CD4-positive, alpha-beta T cell (primary cell): ENCODE results near the gene PRKACG. TPM values are rescaled to one million over a fixed set of nuclear protein-coding genes. Genes with fewer than 3 reads are reported as not detected.
"Not testable (repeated sequence)": the region's sequence is repeated elsewhere in the genome, so short reads cannot be mapped to it uniquely, and the experiment has no call there.

Experiments
- ATAC-seq: fragments of 200-7000 bp; cut with Tn5 transposase; one replicate; pipeline ENCODE4 v1.10.0; 2022; ENCODE audit warnings: mild to moderate bottlenecking; ENCODE audit not compliant: poor library complexity
- CTCF ChIA-PET: fragments of 350-600 bp; sonication (Branson Sonifier 250); formaldehyde crosslinking; loops from one replicate; lab custom pipeline; 2021; ENCODE audit warnings: antibody characterized with exemption, inconsistent platforms; lab: Charles Lee
- POLR2A ChIA-PET: fragments of 350-600 bp; sonication (Branson Sonifier 250); formaldehyde crosslinking; loops from one replicate; lab custom pipeline; 2021; ENCODE audit warnings: antibody characterized with exemption, inconsistent platforms; lab: Charles Lee
- DNase-seq, 14 experiments: peaks; one replicate each; pipeline ENCODE4 v3.0.0-alpha.2; 2013 to 2020; ENCODE audit warnings: mixed read lengths in 2 of 14
- H3K27ac ChIP-seq, 2 donors: one replicate each; pipeline versions ENCODE4 v1.5.1 to v1.7.0; 2013; ENCODE audit warnings: low read length in 2 of 2, low read depth in 1 of 2, mild to moderate bottlenecking in 1 of 2
- H3K27me3 ChIP-seq, 2 experiments: 1 replicate in 1 of 2; 2 replicates in 1 of 2; pipeline versions ENCODE4 v1.6.1 to v1.7.0; 2013; ENCODE audit warnings: low read length in 2 of 2, control low read depth in 1 of 2, mild to moderate bottlenecking in 1 of 2, moderate library complexity in 1 of 2; ENCODE audit not compliant: insufficient read depth in 2 of 2, control insufficient read depth in 1 of 2
- H3K36me3 ChIP-seq: one replicate; pipeline ENCODE4 v1.6.1; 2013; ENCODE audit warnings: low read length, control low read depth; ENCODE audit not compliant: insufficient read depth
- H3K4me1 ChIP-seq: one replicate; pipeline ENCODE4 v1.6.1; 2013; ENCODE audit warnings: low read length, control low read depth; ENCODE audit not compliant: insufficient read depth
- H3K4me3 ChIP-seq: one replicate; pipeline ENCODE4 v1.5.1; 2013; ENCODE audit warnings: mild to moderate bottlenecking, low read length, moderate library complexity
- H3K9me3 ChIP-seq, 2 experiments: 1 replicate in 1 of 2; 2 replicates in 1 of 2; pipeline versions ENCODE4 v1.6.1 to v1.7.0; 2013; ENCODE audit warnings: low read length in 2 of 2, mild to moderate bottlenecking in 2 of 2, control low read depth in 1 of 2, moderate library complexity in 1 of 2; ENCODE audit not compliant: control insufficient read depth in 1 of 2, insufficient read depth in 1 of 2
- H3K27ac Mint-ChIP-seq: one replicate; pipeline ENCODE4 v1.8.0; 2020; ENCODE audit warnings: mixed read lengths
- H3K27me3 Mint-ChIP-seq: one replicate; pipeline ENCODE4 v1.8.0; 2021; ENCODE audit warnings: mixed read lengths
- H3K36me3 Mint-ChIP-seq: one replicate; pipeline ENCODE4 v1.8.0; 2021; ENCODE audit warnings: low read depth, mixed read lengths
- H3K4me1 Mint-ChIP-seq: one replicate; pipeline ENCODE4 v1.8.0; 2021; ENCODE audit warnings: low read depth, mixed read lengths
- H3K4me3 Mint-ChIP-seq: one replicate; pipeline ENCODE4 v1.8.0; 2020; ENCODE audit warnings: mild to moderate bottlenecking, mixed read lengths
- H3K9me3 Mint-ChIP-seq: one replicate; pipeline ENCODE4 v1.8.0; 2020; ENCODE audit warnings: mixed read lengths
- intact Hi-C, 2 experiments: fragments of 100-400 bp; cut with DNase I in 1 of 2; cut with micrococcal nuclease in 1 of 2; formaldehyde crosslinking; loops; one replicate each; pipeline versions ENCODE4 v1.15.1 to v1.9.0; 2023 to 2025; cut with DNase I, micrococcal nuclease
- total RNA-seq, 174 experiments: library from RNA in 2 of 174; stranded (reverse) in 2 of 174; gene quantifications; one replicate each; pipeline ENCODE4 v1.2.3 and lab custom pipeline; 2021 to 2026
- TF ChIP-seq, protein P1 (sequence below): fragments of 200-600 bp; IDR thresholded peaks from one replicate; pipeline ENCODE4 v1.8.0; 2022; ENCODE audit warnings: antibody characterized with exemption, mild to moderate bottlenecking

Gene PRKACG
- total RNA-seq, 2 experiments from 2014 or later: not detected

DNA sequence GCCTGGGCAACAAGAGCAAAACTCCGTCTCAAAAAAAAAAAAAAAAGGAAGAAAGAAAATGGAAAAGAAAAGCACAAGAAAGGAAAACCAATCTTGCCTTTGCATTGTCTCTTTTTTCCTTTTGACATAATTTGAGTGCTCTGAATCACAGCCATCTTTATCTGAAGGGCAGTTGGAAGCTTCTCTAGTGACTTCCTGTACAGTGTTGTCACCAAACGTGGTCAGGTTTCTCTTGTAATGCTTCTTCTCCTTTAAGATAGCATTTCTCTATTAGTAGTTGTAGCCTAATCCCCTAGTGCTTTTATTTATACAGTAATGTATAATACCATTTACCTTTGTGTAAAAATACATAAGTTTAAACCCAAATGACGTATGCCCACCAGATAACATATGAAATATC lies 18.1 kb downstream of the PRKACG start:
- intact Hi-C loops: no loop called here
- no peaks in the 10 kb centered on the region for H3K27me3 ChIP-seq
- H3K27me3 Mint-ChIP-seq: no peaks in the 10 kb centered on the region
- POLR2A ChIA-PET: interaction anchor here (1.4 to 1.5 kb wide), 3 partner anchors 24 to 216 kb away, joined by 3 to 4 read pairs (median 4); a partner anchor contains a TSS
- peaks cover 35% of the 10 kb centered on the region for H3K4me1 Mint-ChIP-seq
- no peak for ATAC-seq
- peaks cover 9% of the 10 kb centered on the region for H3K4me1 ChIP-seq
- TF ChIP-seq, protein P1, sequence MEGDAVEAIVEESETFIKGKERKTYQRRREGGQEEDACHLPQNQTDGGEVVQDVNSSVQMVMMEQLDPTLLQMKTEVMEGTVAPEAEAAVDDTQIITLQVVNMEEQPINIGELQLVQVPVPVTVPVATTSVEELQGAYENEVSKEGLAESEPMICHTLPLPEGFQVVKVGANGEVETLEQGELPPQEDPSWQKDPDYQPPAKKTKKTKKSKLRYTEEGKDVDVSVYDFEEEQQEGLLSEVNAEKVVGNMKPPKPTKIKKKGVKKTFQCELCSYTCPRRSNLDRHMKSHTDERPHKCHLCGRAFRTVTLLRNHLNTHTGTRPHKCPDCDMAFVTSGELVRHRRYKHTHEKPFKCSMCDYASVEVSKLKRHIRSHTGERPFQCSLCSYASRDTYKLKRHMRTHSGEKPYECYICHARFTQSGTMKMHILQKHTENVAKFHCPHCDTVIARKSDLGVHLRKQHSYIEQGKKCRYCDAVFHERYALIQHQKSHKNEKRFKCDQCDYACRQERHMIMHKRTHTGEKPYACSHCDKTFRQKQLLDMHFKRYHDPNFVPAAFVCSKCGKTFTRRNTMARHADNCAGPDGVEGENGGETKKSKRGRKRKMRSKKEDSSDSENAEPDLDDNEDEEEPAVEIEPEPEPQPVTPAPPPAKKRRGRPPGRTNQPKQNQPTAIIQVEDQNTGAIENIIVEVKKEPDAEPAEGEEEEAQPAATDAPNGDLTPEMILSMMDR: no peak
- no peaks in the 10 kb centered on the region for H3K36me3 Mint-ChIP-seq
- no peak overlapping the region for H3K4me3 ChIP-seq
- H3K4me3 Mint-ChIP-seq: no peak overlapping the region
- H3K9me3 Mint-ChIP-seq: no peaks in the 10 kb centered on the region
- no peak for DNase-seq
- no peaks in the 10 kb centered on the region for H3K36me3 ChIP-seq
- peak overlapping the region; percentile 78 for H3K27ac Mint-ChIP-seq
- H3K9me3 ChIP-seq: no peaks in the 10 kb centered on the region
- no peak overlapping the region for H3K27ac ChIP-seq
- CTCF ChIA-PET: interaction anchor here (0.7 kb wide), 1 partner anchor 415 kb away, joined by 3 read pairs; no protein-coding TSS in a partner anchor

DNA sequence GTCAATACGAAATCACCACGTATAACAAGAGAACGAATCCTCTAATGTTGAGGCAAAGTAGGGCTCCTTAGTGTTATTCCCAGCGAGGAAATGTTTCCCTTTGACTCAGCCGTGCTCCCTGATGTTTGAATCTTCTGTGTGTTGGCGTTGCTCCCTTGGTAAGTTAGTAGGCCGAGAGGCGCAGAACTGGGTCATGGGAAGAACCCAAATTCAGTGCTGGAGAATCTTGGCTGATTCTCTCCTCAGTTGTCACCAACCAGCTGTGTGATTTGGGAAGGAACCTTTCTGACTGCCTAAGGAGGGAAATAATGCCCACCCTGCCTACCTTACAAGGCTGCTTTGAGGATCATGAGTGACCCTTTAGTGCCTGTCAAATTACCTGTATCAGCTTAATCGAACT lies 22.5 kb downstream of the PRKACG start:
- Histone ChIP-seq H3K27me3 (no peaks in the 10 kb centered on the region), H3K27ac (no peak overlapping the region), H3K4me1 (no peaks in the 10 kb centered on the region), H3K36me3 (no peaks in the 10 kb centered on the region), H3K9me3 (no peaks in the 10 kb centered on the region), H3K4me3 (no peak overlapping the region)
- TF ChIP-seq, protein P1: no peak
- ATAC-seq (no peak), DNase-seq (no peak)
- no peaks in the 10 kb centered on the region for H3K36me3 Mint-ChIP-seq
- no peak overlapping the region for H3K27ac Mint-ChIP-seq
- intact Hi-C loops: loop anchor here in 1 of 2 experiments (5.0 kb wide), 1 partner anchor 209 kb away; a partner anchor contains a TSS
- H3K9me3 Mint-ChIP-seq: no peaks in the 10 kb centered on the region
- H3K4me1 Mint-ChIP-seq: peaks cover 8% of the 10 kb centered on the region
- no peak overlapping the region for H3K4me3 Mint-ChIP-seq
- no peaks in the 10 kb centered on the region for H3K27me3 Mint-ChIP-seq
- ChIA-PET POLR2A (no interaction called here), CTCF (no interaction called here)

DNA sequence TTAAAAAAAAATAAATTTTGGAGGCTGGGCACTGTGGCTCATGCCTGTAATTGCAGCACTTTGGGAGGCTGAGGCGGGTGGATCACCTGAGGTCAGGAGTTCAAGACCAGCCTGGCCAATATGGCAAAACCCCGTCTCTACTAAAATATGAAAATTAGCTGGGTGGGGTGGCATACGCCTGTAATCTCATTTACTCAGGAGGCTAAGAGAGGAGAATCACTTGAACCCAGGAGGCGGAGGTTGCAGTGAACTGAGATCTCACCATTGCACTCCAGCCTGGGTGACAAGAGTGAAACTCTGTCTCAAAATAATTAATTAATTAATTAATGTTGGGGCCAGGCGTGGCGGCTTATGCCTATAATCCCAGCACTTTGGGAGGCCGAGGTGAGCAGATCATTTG lies 27.0 kb downstream of the PRKACG start:
- ATAC-seq, H3K4me3 ChIP-seq, H3K9me3 Mint-ChIP-seq, H3K4me1 Mint-ChIP-seq, DNase-seq, H3K9me3 ChIP-seq, H3K36me3 ChIP-seq, H3K36me3 Mint-ChIP-seq, intact Hi-C loops, POLR2A ChIA-PET, H3K27me3 ChIP-seq, H3K4me1 ChIP-seq, H3K27ac ChIP-seq, H3K4me3 Mint-ChIP-seq, CTCF ChIA-PET, H3K27ac Mint-ChIP-seq, H3K27me3 Mint-ChIP-seq: not testable (repeated sequence)
